ENCODE measurements around the gene OPCML.

Gene OPCML

DNA sequence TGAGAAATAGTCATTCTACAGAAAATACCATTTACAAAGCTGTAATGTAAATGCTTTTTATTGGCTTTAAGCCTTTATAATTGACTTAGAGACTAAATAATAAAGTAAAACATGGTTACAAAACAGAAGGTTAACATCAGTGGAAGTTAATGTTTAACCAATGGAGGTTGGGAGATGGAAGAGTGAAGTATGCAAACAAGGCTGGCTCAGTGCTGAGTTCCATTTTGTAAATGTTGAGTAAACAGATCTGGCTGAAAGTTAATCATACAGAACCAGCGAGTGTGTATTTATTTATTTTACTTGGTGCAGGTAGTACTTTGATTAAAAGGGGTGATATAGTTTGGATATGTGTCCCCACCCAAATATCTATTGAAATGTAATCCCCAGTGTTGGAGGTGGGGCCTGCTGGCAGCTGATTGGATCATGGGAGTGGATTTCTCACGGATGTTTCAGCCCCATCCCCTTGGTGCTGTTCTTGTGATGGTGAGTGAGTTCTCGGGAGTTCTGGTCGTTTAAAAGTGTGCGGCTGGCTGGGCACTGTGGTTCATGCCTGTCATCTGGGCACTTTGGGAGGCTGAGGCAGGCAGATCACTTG lies 827.4 kb downstream of the OPCML start:
- no peak overlapping the region for H3K27ac ChIP-seq
- ChIA-PET POLR2A (ENCODE audit: low non-redundant PET) (no interaction called here), CTCF (no interaction called here)
- no peak for DNase-seq (ENCODE audit: low spot score)
- TF ChIP-seq, protein P1, sequence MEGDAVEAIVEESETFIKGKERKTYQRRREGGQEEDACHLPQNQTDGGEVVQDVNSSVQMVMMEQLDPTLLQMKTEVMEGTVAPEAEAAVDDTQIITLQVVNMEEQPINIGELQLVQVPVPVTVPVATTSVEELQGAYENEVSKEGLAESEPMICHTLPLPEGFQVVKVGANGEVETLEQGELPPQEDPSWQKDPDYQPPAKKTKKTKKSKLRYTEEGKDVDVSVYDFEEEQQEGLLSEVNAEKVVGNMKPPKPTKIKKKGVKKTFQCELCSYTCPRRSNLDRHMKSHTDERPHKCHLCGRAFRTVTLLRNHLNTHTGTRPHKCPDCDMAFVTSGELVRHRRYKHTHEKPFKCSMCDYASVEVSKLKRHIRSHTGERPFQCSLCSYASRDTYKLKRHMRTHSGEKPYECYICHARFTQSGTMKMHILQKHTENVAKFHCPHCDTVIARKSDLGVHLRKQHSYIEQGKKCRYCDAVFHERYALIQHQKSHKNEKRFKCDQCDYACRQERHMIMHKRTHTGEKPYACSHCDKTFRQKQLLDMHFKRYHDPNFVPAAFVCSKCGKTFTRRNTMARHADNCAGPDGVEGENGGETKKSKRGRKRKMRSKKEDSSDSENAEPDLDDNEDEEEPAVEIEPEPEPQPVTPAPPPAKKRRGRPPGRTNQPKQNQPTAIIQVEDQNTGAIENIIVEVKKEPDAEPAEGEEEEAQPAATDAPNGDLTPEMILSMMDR (conservative IDR thresholded peaks at IDR 0.05; ENCODE audit: low read depth): no peak

DNA sequence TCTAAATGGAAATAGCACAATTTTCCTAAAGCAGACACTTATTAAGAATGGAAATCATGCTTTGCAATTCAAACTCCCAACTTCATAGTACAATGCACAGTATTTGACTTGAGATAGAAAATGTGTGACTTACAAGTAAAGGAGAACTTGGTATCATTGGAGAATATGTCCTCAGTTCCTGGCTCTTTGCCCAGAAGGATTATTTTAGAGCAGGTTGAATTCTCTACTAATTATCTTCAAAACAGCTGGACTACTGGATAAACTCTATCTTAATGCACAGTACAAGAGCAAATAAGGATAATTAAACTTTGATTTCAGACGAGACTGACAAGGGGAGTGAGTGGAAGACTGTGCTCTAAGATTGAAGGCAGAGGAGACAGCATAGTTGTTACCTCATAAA lies 839.4 kb downstream of the OPCML start:
- TF ChIP-seq, protein P1 (conservative IDR thresholded peaks at IDR 0.05; ENCODE audit: low read depth): no peak
- no peak for DNase-seq (ENCODE audit: low spot score)
- ChIA-PET POLR2A (ENCODE audit: low non-redundant PET) (no interaction called here), CTCF (no interaction called here)
- no peak overlapping the region for H3K27ac ChIP-seq

DNA sequence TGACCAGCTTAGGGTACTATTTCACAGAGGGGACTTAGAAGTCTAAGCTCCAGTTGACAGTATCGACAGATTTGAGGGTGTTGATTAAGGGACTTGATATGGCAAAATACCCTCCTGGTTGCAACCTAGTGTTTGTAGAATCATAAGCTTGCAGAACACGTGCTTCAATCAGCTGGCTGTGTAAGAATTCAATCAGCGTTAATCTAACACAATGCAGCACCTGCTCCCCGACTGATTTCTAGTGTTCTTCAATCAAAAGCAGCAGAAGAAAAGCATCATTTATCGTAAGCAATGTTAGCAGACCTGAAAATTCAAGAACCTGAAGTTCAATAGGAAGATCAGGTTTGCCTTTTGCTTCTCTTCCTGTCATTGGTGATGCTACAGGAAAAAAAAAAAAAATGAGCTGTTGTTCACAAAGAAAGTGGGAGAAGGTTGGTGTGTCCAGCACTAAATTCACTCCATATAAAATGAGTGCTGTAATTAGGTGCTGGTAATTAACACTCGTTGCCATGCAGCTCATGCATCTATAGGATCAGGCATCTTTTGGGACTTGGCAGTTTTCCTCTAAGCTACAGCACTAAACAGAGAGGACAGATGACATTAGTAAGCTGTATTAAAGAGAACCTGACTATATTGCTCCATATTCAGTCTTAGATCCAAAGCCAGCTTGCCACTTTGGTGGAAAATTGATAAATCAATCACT lies 840.3 kb downstream of the OPCML start:
- no peak for DNase-seq (ENCODE audit: low spot score)
- H3K27ac ChIP-seq: no peak overlapping the region
- TF ChIP-seq, protein P1 (conservative IDR thresholded peaks at IDR 0.05; ENCODE audit: low read depth): no peak
- CTCF ChIA-PET: interaction anchor here (0.5 kb wide), 1 partner anchor 409 kb away, joined by 3 read pairs; no protein-coding TSS in a partner anchor
- POLR2A ChIA-PET (ENCODE audit: low non-redundant PET): no interaction called here

DNA sequence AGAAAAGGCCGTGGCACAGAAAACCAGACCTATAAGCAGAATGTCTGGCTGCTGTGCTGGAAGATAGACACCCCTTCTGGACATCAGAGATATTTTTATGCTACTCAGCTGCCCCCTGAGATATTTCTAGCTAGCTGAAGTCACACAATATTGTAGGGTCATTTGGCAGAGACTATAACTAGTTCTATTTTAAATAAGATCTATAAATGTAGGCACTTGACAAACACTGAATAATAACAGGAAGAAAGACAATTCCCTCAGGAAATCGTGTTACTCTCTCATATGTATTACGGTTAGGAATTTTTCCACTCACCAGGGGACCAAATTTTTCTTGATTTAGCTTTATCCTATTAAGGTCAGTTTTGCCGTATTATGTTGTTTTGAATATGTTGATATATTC lies 845.4 kb downstream of the OPCML start:
- TF ChIP-seq, protein P1 (conservative IDR thresholded peaks at IDR 0.05; ENCODE audit: low read depth): no peak
- ChIA-PET POLR2A (ENCODE audit: low non-redundant PET) (no interaction called here), CTCF (no interaction called here)
- no peak for DNase-seq (ENCODE audit: low spot score)
- no peak overlapping the region for H3K27ac ChIP-seq

DNA sequence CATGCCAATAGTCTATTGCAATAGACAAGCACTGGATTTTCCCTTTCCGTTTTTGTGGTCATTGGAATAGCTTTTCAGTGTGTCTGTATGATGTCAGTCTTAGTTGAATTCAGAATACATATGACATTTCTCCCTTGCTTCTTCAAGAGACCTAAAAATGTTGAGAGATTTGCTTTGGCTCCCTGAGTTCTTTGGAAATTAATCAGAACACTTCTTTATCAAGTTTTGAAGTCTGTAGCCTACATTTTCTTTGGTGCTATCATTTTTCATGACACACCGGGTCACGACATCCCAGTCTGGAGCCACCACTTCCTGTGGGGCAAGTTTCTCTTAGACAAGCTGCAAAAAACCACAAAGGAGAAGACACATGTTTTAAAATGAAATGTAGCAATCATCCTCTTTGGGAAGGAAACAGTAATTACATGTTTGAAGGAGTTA lies 847.1 kb downstream of the OPCML start:
- DNase-seq (ENCODE audit: low spot score): no peak
- H3K27ac ChIP-seq: no peak overlapping the region
- CTCF ChIA-PET: no interaction called here
- TF ChIP-seq, protein P1 (conservative IDR thresholded peaks at IDR 0.05; ENCODE audit: low read depth): no peak
- POLR2A ChIA-PET (ENCODE audit: low non-redundant PET): no interaction called here

DNA sequence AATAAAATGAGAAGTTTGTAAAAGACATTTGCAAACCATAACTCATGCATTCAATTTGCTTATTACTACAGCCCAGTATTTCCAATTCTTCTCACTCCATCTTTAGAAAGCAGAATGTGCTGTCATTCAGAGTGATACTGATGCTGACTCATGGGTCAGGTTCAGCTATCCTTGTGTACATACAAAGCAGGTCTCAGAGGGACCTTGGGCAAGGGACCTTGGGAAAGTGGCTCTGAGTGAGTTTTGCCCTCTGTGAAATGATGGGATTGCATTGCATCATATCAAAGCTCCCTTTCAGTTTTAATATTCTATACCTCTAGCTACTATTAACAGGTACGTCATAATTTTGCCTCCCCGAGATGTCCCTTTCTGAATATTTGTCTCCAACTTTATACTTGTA lies 848.7 kb downstream of the OPCML start:
- no peak overlapping the region for H3K27ac ChIP-seq
- ChIA-PET POLR2A (ENCODE audit: low non-redundant PET) (no interaction called here), CTCF (no interaction called here)
- TF ChIP-seq, protein P1 (conservative IDR thresholded peaks at IDR 0.05; ENCODE audit: low read depth): no peak
- no peak for DNase-seq (ENCODE audit: low spot score)
